Measurements from ENCODE around the gene GALNTL6. TPM values are rescaled to one million over a fixed set of nuclear protein-coding genes. Genes with fewer than 3 reads are reported as not detected.

The GALNTL6 gene
- total and polyA plus RNA-seq, 9 of the 15 experiments (the other 6 are each of a cell fraction or from before 2014, with no cell fraction given), result 0.18 to 0.50 (median 0.29) TPM

GRCh38 chr4:172377486-172378140, 564.4 kb downstream of the GALNTL6 start:
- Histone ChIP-seq H3K4me3 (no peak overlapping the region), H3K79me2 (ENCODE audit: control insufficient read depth, insufficient read depth, low read length) (no peaks in the 10 kb centered on the region), H3K4me1 (replicated peaks in 1 of 2; ENCODE audit: control insufficient read depth in 2 of 2, insufficient read depth in 2 of 2, low read length in 2 of 2) (no peaks in the 10 kb centered on the region), H3K36me3 (ENCODE audit: control insufficient read depth, insufficient read depth, low read length) (no peaks in the 10 kb centered on the region), H3K9ac (ENCODE audit: insufficient read depth in 1 of 2, low read depth in 2 of 2, low read length in 2 of 2) (no peak overlapping the region), H2AFZ (ENCODE audit: low read depth, low read length) (no peak overlapping the region), H3K27ac (ENCODE audit: extremely low read depth, low read depth, low read length) (no peak overlapping the region), H3K9me3 (replicated peaks; ENCODE audit: control insufficient read depth, insufficient read depth, low read depth, low read length) (no peaks in the 10 kb centered on the region), H3K4me2 (ENCODE audit: insufficient read depth, low read length) (no peak overlapping the region), H3K27me3 (ENCODE audit: control insufficient read depth in 2 of 2, insufficient read depth in 2 of 2, low read length in 2 of 2) (no peaks in the 10 kb centered on the region), H3K9me1 (ENCODE audit: control insufficient read depth, insufficient read depth, low read length) (no peaks in the 10 kb centered on the region), H4K20me1 (replicated peaks; ENCODE audit: control insufficient read depth, insufficient read depth, low read length) (no peaks in the 10 kb centered on the region)
- DNase-seq (ENCODE audit: extremely low read depth in 1 of 4, low spot score in 3 of 4), result no peak
- ATAC-seq, result no peak
- no TSS peak for BruUV-seq (replicated peaks)
- FAIRE-seq, result no peak
- intact Hi-C loops (cut with micrococcal nuclease), result no loop called here
- WGBS (ENCODE audit: insufficient coverage, low coverage, missing lambda C conversion rate), result 4% methylated on average over 19 of the region's 27 CpGs
- in situ Hi-C loops (cut with MboI), result no loop called here
- POLR2A ChIA-PET, result no interaction called here
- CTCF ChIA-PET (ENCODE audit: low intra/inter-chr PET ratio), result no interaction called here
- TF ChIP-seq HIVEP1 (CRISPR knock-in tag; IDR thresholded peaks at IDR 0.05) (no peak), ZBTB40 (IDR thresholded peaks at IDR 0.05) (no peak), ZBTB40 (CRISPR knock-in tag; IDR thresholded peaks at IDR 0.05) (no peak), SAFB (IDR thresholded peaks at IDR 0.05; ENCODE audit: borderline replicate concordance, low read depth, low read length) (no peak), CLOCK (CRISPR knock-in tag; IDR thresholded peaks at IDR 0.05; ENCODE audit: borderline replicate concordance) (no peak), PHB2 (IDR thresholded peaks at IDR 0.05; ENCODE audit: low read depth) (no peak), IFI16 (CRISPR knock-in tag; IDR thresholded peaks at IDR 0.05) (no peak), FOXA1 (IDR thresholded peaks at IDR 0.05; ENCODE audit: borderline replicate concordance) (no peak), SRSF7 (optimal IDR thresholded peaks at IDR 0.05; ENCODE audit: low read depth, low read length) (no peak), ZBTB26 (CRISPR knock-in tag; IDR thresholded peaks at IDR 0.05) (no peak)

All from K562 (cell line).